Endothelial cell of umbilical vein (primary cell): ENCODE data around the gene CHD9NB.

Source experiments
- EZH2 ChIP-seq: IDR thresholded peaks from 2 replicates; pipeline ENCODE4 v1.6.1; 2012; ENCODE audit warnings: borderline replicate concordance, low read depth, mild to moderate bottlenecking, moderate library complexity, low read length, inconsistent platforms; ENCODE audit not compliant: severe bottlenecking
- MYC ChIP-seq: IDR thresholded peaks from one replicate; pipeline ENCODE4 v1.6.1; 2011; ENCODE audit warnings: mild to moderate bottlenecking, low read depth, low read length
- TF ChIP-seq, protein P1 (sequence below): IDR thresholded peaks from 2 replicates; pipeline ENCODE4 v1.6.1; 2011; ENCODE audit not compliant: insufficient read depth, insufficient read length
- TF ChIP-seq, protein P2 (sequence below), 2 donors: IDR thresholded peaks; 1 replicate in 1 of 2; 2 replicates in 1 of 2; pipeline ENCODE4 v1.5.1; 2011; ENCODE audit warnings: low read length in 2 of 2, mild to moderate bottlenecking in 2 of 2, moderate library complexity in 2 of 2, control low read depth in 1 of 2, inconsistent platforms in 1 of 2, low read depth in 1 of 2; ENCODE audit not compliant: insufficient read depth in 1 of 2; ENCODE audit errors: extremely low read depth in 1 of 2

DNA sequence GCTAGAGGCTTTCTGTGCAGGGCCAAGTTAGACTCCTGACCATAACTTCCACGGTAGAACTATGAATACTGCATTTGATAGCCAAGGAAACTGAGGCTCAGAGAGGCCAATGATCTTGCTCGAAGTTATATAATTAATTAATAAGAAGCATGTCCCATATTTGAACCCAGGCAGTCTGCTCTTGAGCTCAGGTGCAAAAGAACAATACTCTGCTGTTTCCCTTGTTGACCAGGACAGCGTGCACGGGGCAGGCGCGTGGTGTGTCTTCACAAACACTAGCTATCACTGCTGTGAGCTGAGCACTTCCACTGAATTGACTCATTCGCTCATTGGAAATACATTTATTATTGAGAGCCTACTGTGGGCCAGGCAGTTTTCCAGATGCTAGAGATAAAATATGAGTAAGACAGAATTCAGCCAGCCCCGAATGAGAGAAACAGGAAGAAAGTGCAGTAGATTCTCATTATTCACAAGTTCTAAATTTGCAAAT, 3.7 kb upstream of the CHD9NB start:
- no peak for TF ChIP-seq MYC
- TF ChIP-seq EZH2 = no peak
- TF ChIP-seq, protein P1, sequence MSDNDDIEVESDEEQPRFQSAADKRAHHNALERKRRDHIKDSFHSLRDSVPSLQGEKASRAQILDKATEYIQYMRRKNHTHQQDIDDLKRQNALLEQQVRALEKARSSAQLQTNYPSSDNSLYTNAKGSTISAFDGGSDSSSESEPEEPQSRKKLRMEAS = no peak
- TF ChIP-seq, protein P2, sequence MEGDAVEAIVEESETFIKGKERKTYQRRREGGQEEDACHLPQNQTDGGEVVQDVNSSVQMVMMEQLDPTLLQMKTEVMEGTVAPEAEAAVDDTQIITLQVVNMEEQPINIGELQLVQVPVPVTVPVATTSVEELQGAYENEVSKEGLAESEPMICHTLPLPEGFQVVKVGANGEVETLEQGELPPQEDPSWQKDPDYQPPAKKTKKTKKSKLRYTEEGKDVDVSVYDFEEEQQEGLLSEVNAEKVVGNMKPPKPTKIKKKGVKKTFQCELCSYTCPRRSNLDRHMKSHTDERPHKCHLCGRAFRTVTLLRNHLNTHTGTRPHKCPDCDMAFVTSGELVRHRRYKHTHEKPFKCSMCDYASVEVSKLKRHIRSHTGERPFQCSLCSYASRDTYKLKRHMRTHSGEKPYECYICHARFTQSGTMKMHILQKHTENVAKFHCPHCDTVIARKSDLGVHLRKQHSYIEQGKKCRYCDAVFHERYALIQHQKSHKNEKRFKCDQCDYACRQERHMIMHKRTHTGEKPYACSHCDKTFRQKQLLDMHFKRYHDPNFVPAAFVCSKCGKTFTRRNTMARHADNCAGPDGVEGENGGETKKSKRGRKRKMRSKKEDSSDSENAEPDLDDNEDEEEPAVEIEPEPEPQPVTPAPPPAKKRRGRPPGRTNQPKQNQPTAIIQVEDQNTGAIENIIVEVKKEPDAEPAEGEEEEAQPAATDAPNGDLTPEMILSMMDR (IDR thresholded peaks at IDR 0.05; ENCODE audit: extremely low read depth in 1 of 2, insufficient read depth in 1 of 2, low read depth in 1 of 2, low read length in 2 of 2) = no peak
